ENCODE results near the gene PFN4. TPM values are rescaled to one million over a fixed set of nuclear protein-coding genes. Genes with fewer than 3 reads are reported as not detected.
"Not testable (repeated sequence)": the region's sequence is repeated elsewhere in the genome, so short reads cannot be mapped to it uniquely, and the experiment has no call there.

Gene PFN4
- total RNA-seq, 4 donors from 2014 or later: not detected

DNA sequence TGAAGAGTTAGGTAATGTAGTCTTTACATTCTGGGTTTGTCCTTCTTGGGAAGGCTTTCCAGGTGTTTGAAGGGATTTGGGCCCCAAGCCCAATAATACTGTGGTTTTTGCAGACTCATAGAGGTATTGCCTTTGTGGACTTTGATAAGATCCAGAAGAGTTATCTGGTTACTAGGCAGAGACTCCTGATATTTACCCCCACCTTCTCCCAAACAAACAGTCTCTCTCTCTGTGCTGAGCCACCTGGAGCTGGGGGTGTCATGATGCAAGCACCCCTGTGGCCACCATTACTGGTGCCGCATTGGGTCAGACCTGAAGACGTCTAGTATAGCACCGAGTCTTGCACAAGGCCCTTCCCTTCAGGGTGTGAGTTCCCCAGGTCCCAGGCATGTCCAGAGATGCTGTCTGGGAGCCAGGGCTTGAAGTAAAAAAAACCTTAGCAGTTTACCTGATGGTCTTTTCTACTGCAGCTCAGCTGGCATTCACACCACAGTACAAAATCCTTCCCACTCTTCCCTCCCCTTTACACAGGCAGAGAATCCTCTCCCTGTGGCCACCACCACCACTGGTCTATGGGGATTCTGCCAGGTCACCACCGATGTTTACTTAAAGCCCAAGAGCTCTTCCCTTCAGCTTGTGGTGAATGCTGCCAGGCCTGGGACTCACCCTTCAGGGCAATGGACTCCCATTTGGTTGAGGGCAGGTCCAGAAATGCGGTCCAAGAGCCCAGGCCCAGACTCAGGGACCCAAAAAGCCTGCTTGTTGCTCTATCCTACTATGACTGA is 29.5 kb upstream of the PFN4 start:
- no peaks in the 10 kb centered on the region for H3K27me3 ChIP-seq
- no peak for TF ChIP-seq POLR2A (IDR thresholded peaks at IDR 0.05)
- TF ChIP-seq, protein P1, sequence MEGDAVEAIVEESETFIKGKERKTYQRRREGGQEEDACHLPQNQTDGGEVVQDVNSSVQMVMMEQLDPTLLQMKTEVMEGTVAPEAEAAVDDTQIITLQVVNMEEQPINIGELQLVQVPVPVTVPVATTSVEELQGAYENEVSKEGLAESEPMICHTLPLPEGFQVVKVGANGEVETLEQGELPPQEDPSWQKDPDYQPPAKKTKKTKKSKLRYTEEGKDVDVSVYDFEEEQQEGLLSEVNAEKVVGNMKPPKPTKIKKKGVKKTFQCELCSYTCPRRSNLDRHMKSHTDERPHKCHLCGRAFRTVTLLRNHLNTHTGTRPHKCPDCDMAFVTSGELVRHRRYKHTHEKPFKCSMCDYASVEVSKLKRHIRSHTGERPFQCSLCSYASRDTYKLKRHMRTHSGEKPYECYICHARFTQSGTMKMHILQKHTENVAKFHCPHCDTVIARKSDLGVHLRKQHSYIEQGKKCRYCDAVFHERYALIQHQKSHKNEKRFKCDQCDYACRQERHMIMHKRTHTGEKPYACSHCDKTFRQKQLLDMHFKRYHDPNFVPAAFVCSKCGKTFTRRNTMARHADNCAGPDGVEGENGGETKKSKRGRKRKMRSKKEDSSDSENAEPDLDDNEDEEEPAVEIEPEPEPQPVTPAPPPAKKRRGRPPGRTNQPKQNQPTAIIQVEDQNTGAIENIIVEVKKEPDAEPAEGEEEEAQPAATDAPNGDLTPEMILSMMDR (IDR thresholded peaks at IDR 0.05): no peak
- DNase-seq: no peak
- H3K27ac ChIP-seq: no peak overlapping the region
- no peaks in the 10 kb centered on the region for H3K4me1 ChIP-seq
- H3K4me3 ChIP-seq: no peak overlapping the region
- H3K9me3 ChIP-seq: no peaks in the 10 kb centered on the region
- H3K36me3 ChIP-seq: no peaks in the 10 kb centered on the region

DNA sequence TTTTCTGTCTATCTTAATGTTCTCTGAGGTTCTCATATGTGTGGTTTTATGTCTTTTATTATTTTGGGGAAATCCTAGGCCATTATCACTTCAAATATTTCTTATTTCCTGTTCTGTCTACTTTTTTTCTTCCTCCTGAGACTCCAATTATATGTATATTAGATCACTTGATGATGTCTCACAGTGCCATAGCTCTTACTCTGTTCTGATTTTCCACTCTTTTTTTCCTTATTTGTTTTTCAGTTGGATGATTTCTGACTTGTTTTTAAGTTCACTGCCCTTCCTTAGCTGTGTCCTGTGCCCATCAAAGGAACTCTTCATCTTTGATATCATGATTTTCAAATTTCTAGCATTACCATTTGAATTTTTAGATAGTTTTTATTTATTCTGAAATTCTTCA is 24.2 kb upstream of the PFN4 start:
- Histone ChIP-seq H3K27me3 (no peaks in the 10 kb centered on the region), H3K9me3 (no peaks in the 10 kb centered on the region), H3K27ac (no peak overlapping the region), H3K4me1 (no peaks in the 10 kb centered on the region), H3K36me3 (no peaks in the 10 kb centered on the region), H3K4me3 (no peak overlapping the region)
- TF ChIP-seq POLR2A (IDR thresholded peaks at IDR 0.05): no peak
- TF ChIP-seq, protein P1 (IDR thresholded peaks at IDR 0.05): no peak
- no peak for DNase-seq

DNA sequence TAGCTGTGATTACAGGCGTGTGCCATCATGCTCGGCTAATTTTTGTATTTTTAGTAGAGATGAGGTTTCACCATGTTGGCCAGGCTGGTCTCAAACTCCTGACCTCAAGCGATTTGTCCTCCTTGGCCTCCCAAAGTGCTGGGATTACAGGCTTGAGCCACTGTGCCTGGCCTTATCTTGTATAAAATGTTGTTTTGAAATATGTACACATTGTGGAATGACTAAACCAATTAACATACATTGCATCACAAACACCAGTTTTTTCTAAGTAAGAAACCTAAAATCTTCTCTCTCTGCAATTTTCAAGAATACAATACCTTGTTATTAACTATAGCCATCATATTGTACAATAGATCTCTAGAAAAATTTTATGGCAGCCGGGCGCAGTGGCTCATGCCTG is 17.2 kb upstream of the PFN4 start:
- H3K4me1 ChIP-seq, DNase-seq, H3K9me3 ChIP-seq, H3K27me3 ChIP-seq, H3K27ac ChIP-seq, H3K36me3 ChIP-seq, H3K4me3 ChIP-seq: not testable (repeated sequence)

DNA sequence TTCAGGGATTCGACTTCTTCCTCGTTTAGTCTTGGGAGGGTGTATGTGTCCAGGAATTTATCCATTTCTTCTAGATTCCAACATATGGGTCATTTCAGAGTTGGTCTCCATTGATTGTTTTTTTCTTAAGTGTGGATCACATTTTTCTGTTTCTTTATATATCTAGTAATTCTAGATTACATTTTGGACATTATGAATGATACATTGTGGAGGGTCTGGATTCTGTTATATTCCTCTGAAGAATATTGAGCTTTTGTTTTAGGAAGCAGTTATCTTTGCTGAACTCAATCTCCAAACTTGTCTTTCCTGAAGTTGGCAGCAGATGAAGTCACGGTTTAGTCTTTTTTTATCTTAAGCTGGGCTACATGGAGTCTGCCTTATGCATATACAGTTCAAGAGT is 9.4 kb upstream of the PFN4 start:
- TF ChIP-seq POLR2A (IDR thresholded peaks at IDR 0.05): no peak
- TF ChIP-seq, protein P1 (IDR thresholded peaks at IDR 0.05): no peak
- H3K9me3 ChIP-seq: peaks cover 0 to 3% (median 0%) of the 10 kb centered on the region in 4 donors
- no peak overlapping the region for H3K4me3 ChIP-seq
- no peak overlapping the region for H3K27ac ChIP-seq
- DNase-seq: no peak
- no peaks in the 10 kb centered on the region for H3K4me1 ChIP-seq
- no peaks in the 10 kb centered on the region for H3K36me3 ChIP-seq
- no peaks in the 10 kb centered on the region for H3K27me3 ChIP-seq

DNA sequence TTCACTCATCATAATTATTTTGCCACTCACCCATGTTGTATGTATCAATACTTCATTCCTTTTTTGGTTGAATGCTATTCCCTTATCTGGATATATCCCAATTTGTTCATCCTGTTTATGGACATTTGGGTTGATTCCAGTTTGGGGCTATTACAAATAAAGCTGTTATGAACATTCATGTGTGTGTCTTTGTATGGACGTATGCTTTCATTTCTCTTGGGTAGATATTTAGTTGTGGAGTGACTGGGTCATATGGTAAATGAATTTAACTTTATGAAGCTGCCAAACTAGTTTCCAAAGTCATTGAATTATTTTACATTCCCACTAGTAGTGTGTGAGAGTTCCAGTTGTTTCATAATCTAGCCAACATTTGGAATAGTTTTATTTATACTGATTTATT is 2.8 kb upstream of the PFN4 start:
- Histone ChIP-seq H3K27ac (no peak overlapping the region), H3K9me3 (no peaks in the 10 kb centered on the region), H3K4me1 (peaks cover 0 to 5% (median 0%) of the 10 kb centered on the region in 4 donors), H3K4me3 (no peak overlapping the region), H3K36me3 (no peaks in the 10 kb centered on the region), H3K27me3 (no peaks in the 10 kb centered on the region)
- no peak for TF ChIP-seq POLR2A (IDR thresholded peaks at IDR 0.05)
- TF ChIP-seq, protein P1 (IDR thresholded peaks at IDR 0.05): no peak
- DNase-seq: no peak

DNA sequence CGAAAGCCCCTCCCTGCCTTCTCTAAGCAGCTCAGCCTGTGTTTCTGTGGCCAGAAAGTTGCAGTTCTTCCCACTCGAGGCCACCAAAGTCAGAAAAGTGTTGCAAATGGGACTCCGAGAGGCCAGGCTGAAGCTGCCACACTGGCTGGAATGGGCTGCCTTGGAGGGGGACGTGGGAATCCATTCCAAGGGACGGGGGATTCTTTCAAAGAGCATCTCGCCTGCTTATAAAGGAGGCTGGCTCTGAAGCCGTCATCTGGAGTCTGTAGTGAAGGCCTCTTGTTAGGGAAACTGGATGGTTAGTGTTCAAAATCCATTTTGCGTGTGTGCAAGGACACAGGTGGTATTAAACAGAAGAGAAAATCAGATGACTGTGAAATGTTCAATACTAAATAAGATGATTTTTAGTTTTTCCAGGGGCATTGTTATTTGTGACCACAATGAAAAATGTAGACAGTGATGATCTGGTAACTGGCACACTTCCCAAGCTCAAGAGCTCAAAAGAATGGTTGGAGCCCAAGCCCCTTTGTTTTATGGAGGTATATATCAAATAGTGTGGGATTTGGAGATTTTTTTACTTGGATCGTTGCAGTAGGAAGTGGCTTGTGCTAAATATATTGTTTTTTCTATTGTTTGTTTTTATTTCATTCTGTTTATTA is 917 bp upstream of the PFN4 start:
- H3K27me3 ChIP-seq: no peaks in the 10 kb centered on the region
- DNase-seq: no peak
- H3K4me3 ChIP-seq: peak overlapping the region; percentile 65 to 86 (median 74)
- H3K9me3 ChIP-seq: no peaks in the 10 kb centered on the region
- H3K4me1 ChIP-seq: peaks cover 0 to 5% (median 0%) of the 10 kb centered on the region in 4 donors
- TF ChIP-seq, protein P1 (IDR thresholded peaks at IDR 0.05): no peak
- no peak for TF ChIP-seq POLR2A (IDR thresholded peaks at IDR 0.05)
- peak overlapping the region; percentile 85 to 89 (median 86) for H3K27ac ChIP-seq
- H3K36me3 ChIP-seq: no peaks in the 10 kb centered on the region

Measured in Peyer's patch (tissue), 4 donors.